Measurements from ENCODE around the gene PAPLN. TPM values are rescaled to one million over a fixed set of nuclear protein-coding genes. Genes with fewer than 3 reads are reported as not detected.

PAPLN gene
- total and polyA plus RNA-seq, 4 experiments from 2014 or later, result 0.11 to 0.50 (median 0.25) TPM

DNA sequence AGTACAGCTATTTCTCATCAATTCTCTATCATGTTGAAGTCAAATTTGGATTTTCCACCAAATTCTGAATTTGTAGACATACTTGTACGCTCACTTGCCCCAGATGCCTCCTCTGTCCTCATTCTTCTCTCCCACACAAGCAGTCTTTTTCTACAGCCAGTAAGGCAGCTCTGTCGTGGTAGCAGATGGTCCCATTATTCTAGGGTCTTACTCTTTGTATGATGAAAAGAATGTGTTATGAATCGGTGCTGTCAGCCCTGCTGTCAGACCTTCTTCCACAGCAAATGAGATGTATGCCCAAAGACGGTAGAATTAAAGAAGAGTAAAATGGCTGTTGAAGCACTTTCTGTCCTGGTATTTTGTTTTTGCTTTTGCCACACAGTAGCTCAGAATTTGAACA is 17.2 kb upstream of the PAPLN start:
- Mint-ChIP-seq H3K27me3 (no peaks in the 10 kb centered on the region), H3K9me3 (no peaks in the 10 kb centered on the region), H3K27ac (peak overlapping the region in 1 of 7 donors; percentile 22), H3K4me1 (peaks cover 0 to 7% (median 2%) of the 10 kb centered on the region in 4 donors), H3K4me3 (no peak overlapping the region), H3K36me3 (peaks cover 74 to 80% of the 10 kb centered on the region in 2 donors)
- H3K4me3 ChIP-seq (ENCODE audit: low read length in 2 of 2), result no peak overlapping the region
- no peaks in the 10 kb centered on the region for H3K9me3 ChIP-seq (ENCODE audit: control insufficient read depth in 1 of 2, low read length in 2 of 2)
- DNase-seq, result no peak
- no peaks in the 10 kb centered on the region for H3K27me3 ChIP-seq (ENCODE audit: insufficient read depth, low read length)
- H3K27ac ChIP-seq (ENCODE audit: low read depth, low read length), result no peak overlapping the region
- H3K4me1 ChIP-seq (ENCODE audit: insufficient read depth, low read length), result no peaks in the 10 kb centered on the region
- intact Hi-C loops (cut with micrococcal nuclease), result no loop called here
- CTCF ChIA-PET (ENCODE audit: partially characterized antibody), result no interaction called here
- H3K36me3 ChIP-seq (ENCODE audit: insufficient read depth, low read length), result peaks cover 26% of the 10 kb centered on the region
- POLR2A ChIA-PET (ENCODE audit: partially characterized antibody), result no interaction called here

DNA sequence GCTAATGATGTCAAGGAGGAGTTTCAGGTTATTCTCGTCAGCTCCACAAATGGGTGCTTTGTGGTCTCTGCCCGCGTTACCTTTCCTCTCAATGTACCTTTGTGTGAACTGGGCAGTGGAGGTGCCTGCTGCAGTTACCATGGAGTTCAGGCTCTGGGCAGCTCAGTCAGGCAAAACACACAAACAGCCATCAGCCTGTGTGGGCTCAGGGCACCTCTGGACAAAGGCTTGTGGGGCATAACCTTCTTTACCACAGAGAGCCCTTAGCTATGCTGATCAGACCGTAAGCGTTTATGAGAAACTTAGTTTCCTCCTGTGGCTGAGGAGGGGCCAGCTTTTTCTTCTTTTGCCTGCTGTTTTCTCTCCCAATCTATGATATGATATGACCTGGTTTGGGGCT is 16.7 kb upstream of the PAPLN start:
- H3K27ac Mint-ChIP-seq, result peak overlapping the region in 1 of 7 donors; percentile 11
- H3K36me3 Mint-ChIP-seq, result peaks cover 76 to 80% of the 10 kb centered on the region in 2 donors
- no peak overlapping the region for H3K4me3 Mint-ChIP-seq
- intact Hi-C loops (cut with micrococcal nuclease), result no loop called here
- Histone ChIP-seq H3K4me3 (ENCODE audit: low read length in 2 of 2) (no peak overlapping the region), H3K4me1 (ENCODE audit: insufficient read depth, low read length) (no peaks in the 10 kb centered on the region), H3K36me3 (ENCODE audit: insufficient read depth, low read length) (peaks cover 26% of the 10 kb centered on the region), H3K27ac (ENCODE audit: low read depth, low read length) (no peak overlapping the region), H3K9me3 (ENCODE audit: control insufficient read depth in 1 of 2, low read length in 2 of 2) (no peaks in the 10 kb centered on the region), H3K27me3 (ENCODE audit: insufficient read depth, low read length) (no peaks in the 10 kb centered on the region)
- no peaks in the 10 kb centered on the region for H3K27me3 Mint-ChIP-seq
- no peaks in the 10 kb centered on the region for H3K9me3 Mint-ChIP-seq
- ChIA-PET CTCF (ENCODE audit: partially characterized antibody) (no interaction called here), POLR2A (ENCODE audit: partially characterized antibody) (no interaction called here)
- DNase-seq, result no peak
- peaks cover 0 to 7% (median 2%) of the 10 kb centered on the region in 4 donors for H3K4me1 Mint-ChIP-seq

DNA sequence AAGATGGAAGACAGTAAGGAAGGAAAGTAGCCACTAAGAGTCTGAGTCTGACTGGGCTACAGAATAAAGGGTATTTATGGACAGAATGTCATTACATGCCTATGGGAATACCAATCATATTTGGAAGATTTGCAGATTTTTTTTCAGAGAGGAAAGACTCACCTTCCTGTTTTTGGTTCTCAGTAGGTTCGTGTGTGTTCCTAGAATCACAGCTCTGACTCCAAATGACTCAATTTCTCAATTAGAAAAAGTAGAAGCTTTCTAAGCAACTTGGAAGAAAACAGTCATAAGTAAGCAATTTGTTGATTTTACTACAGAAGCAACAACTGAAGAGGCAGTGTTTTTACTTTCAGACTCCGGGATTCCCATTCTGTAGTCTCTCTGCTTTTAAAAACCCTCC is 15.4 kb upstream of the PAPLN start:
- no peaks in the 10 kb centered on the region for H3K27me3 Mint-ChIP-seq
- no peak for DNase-seq

DNA sequence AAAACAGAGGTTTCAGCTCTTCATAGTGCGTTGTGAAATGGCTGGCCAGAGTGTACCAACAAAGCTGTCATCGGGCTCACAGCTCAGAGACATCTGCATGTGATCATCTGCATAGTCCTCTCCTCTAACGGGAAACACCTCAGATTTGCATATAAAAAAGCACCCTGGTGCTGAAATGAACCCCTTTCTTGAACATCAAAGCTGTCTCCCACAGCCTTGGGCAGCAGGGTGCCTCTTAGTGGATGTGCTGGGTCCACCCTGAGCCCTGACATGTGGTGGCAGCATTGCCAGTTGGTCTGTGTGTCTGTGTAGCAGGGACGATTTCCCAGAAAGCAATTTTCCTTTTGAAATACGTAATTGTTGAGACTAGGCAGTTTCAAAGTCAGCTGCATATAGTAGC is 14.3 kb upstream of the PAPLN start:
- intact Hi-C loops (cut with micrococcal nuclease), result no loop called here
- H3K4me1 Mint-ChIP-seq, result peaks cover 0 to 7% (median 2%) of the 10 kb centered on the region in 4 donors
- DNase-seq, result no peak
- no peaks in the 10 kb centered on the region for H3K9me3 ChIP-seq (ENCODE audit: control insufficient read depth in 1 of 2, low read length in 2 of 2)
- H3K27me3 Mint-ChIP-seq, result no peaks in the 10 kb centered on the region
- H3K4me1 ChIP-seq (ENCODE audit: insufficient read depth, low read length), result no peaks in the 10 kb centered on the region
- no peak overlapping the region for H3K4me3 ChIP-seq (ENCODE audit: low read length in 2 of 2)
- no peaks in the 10 kb centered on the region for H3K27me3 ChIP-seq (ENCODE audit: insufficient read depth, low read length)
- H3K36me3 ChIP-seq (ENCODE audit: insufficient read depth, low read length), result peaks cover 18% of the 10 kb centered on the region
- peaks cover 0 to under 1% (median 0%) of the 10 kb centered on the region in 8 donors for H3K9me3 Mint-ChIP-seq
- POLR2A ChIA-PET (ENCODE audit: partially characterized antibody), result interaction anchor here (0.6 kb wide), 1 partner anchor 664 kb away, joined by 3 read pairs; the partner anchor contains the start of gene ZNF410
- H3K27ac Mint-ChIP-seq, result peak overlapping the region in 6 of 7 donors; percentile 36 to 77 (median 64)
- H3K27ac ChIP-seq (ENCODE audit: low read depth, low read length), result no peak overlapping the region
- no peak overlapping the region for H3K4me3 Mint-ChIP-seq
- CTCF ChIA-PET (ENCODE audit: partially characterized antibody), result interaction anchor here (1.7 kb wide), 1 partner anchor 12 kb away, joined by 4 read pairs; no protein-coding TSS in a partner anchor
- H3K36me3 Mint-ChIP-seq, result peaks cover 68 to 74% of the 10 kb centered on the region in 2 donors

More for the DNA sequence above, 15.4 kb upstream of the PAPLN start:
- intact Hi-C loops (cut with micrococcal nuclease), result no loop called here
- Histone ChIP-seq H3K36me3 (ENCODE audit: insufficient read depth, low read length) (peaks cover 26% of the 10 kb centered on the region), H3K4me3 (ENCODE audit: low read length in 2 of 2) (no peak overlapping the region), H3K27ac (ENCODE audit: low read depth, low read length) (no peak overlapping the region), H3K4me1 (ENCODE audit: insufficient read depth, low read length) (no peaks in the 10 kb centered on the region), H3K9me3 (ENCODE audit: control insufficient read depth in 1 of 2, low read length in 2 of 2) (no peaks in the 10 kb centered on the region), H3K27me3 (ENCODE audit: insufficient read depth, low read length) (no peaks in the 10 kb centered on the region)
- Mint-ChIP-seq H3K27ac (peak overlapping the region in 1 of 7 donors; percentile 50), H3K9me3 (no peaks in the 10 kb centered on the region), H3K36me3 (peaks cover 75% of the 10 kb centered on the region in 2 donors), H3K4me1 (peaks cover 0 to 7% (median 2%) of the 10 kb centered on the region in 4 donors), H3K4me3 (no peak overlapping the region)
- CTCF ChIA-PET (ENCODE audit: partially characterized antibody), result interaction anchor here (1.7 kb wide), 1 partner anchor 10 kb away, joined by 4 read pairs; no protein-coding TSS in a partner anchor
- POLR2A ChIA-PET (ENCODE audit: partially characterized antibody), result no interaction called here

DNA sequence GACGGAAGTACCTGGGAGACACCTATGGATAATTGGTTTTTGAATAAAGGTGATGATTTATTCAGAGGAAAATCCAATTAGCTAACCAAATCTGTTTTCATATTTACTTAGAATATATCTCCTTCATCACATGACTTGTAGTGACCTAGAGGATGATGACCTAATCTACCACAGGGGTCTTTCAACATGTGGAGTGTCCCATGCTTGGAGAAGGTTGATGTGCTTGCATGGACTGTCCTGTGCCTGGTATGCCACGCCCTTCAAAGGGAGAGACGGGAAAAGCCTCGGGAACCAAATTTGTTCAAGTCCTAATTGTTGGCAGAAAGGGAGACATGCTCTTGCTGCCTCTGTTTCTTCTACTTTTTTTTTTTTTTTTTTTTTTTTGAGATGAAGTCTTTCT is 11.8 kb upstream of the PAPLN start:
- no peaks in the 10 kb centered on the region for H3K27me3 ChIP-seq (ENCODE audit: insufficient read depth, low read length)
- Mint-ChIP-seq H3K36me3 (peaks cover 53 to 60% of the 10 kb centered on the region in 2 donors), H3K27me3 (no peaks in the 10 kb centered on the region), H3K4me1 (peaks cover 0 to 7% (median 2%) of the 10 kb centered on the region in 4 donors), H3K4me3 (no peak overlapping the region), H3K9me3 (peaks cover 0 to 2% (median 0%) of the 10 kb centered on the region in 8 donors), H3K27ac (no peak overlapping the region)
- H3K9me3 ChIP-seq (ENCODE audit: control insufficient read depth in 1 of 2, low read length in 2 of 2), result no peaks in the 10 kb centered on the region
- H3K27ac ChIP-seq (ENCODE audit: low read depth, low read length), result no peak overlapping the region
- no peak overlapping the region for H3K4me3 ChIP-seq (ENCODE audit: low read length in 2 of 2)
- ChIA-PET POLR2A (ENCODE audit: partially characterized antibody) (no interaction called here), CTCF (ENCODE audit: partially characterized antibody) (no interaction called here)
- DNase-seq, result no peak
- H3K4me1 ChIP-seq (ENCODE audit: insufficient read depth, low read length), result no peaks in the 10 kb centered on the region
- no peaks in the 10 kb centered on the region for H3K36me3 ChIP-seq (ENCODE audit: insufficient read depth, low read length)
- intact Hi-C loops (cut with micrococcal nuclease), result no loop called here

DNA sequence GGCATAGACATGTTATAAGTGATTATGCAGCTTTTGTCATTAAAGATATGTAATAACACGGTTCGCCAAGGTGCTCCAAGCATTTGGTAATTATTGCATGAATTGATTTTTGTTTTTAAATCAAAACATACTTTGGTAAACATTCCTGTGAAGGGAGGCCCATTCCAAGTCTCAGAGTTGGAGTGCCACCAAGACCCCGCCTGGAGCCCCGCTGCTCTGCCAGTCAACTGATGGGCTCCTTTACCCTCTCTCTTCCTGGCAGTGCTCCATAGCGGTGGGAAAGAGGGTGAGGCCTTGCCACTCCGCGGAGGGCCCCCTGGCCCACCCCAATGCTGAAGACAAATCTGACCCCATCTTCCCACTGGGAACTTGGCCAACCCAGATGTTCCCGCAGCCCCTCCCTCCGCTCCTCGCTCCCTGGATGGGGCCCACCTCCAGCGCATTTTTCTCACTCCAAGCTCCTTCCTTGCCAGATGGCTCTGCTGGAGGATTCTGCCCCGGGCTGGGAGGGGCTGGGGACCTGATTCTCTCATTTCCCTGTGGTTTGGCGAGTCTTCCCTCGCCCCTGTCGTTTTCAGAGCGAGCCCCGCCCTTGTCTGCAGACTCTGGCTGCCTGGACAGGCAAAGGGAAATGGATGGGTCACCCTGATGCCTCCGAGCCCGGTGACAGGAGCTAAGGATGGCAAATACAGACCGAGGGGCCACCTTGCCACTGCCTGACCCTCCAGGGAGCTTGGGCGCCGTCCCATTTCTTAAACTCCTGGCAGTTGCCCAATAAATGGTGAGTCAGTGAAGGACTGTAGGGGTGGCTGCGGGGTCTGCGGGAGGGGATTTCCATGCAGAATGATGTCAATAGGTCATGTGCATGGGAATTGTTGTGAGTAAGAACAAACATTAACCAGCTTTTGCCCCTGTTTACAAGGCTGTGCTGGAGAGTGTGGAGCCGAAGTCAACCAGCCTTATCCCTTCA is 9.2 kb upstream of the PAPLN start:
- Mint-ChIP-seq H3K4me1 (peaks cover 0 to 2% (median 0%) of the 10 kb centered on the region in 4 donors), H3K27me3 (peaks cover 2% of the 10 kb centered on the region in 2 donors), H3K9me3 (peaks cover 0 to 2% (median 0%) of the 10 kb centered on the region in 8 donors), H3K36me3 (peaks cover 30 to 36% of the 10 kb centered on the region in 2 donors), H3K4me3 (no peak overlapping the region), H3K27ac (peak overlapping the region in 1 of 7 donors; percentile 10)
- Histone ChIP-seq H3K27me3 (ENCODE audit: insufficient read depth, low read length) (peaks cover 3% of the 10 kb centered on the region), H3K9me3 (ENCODE audit: control insufficient read depth in 1 of 2, low read length in 2 of 2) (no peaks in the 10 kb centered on the region), H3K36me3 (ENCODE audit: insufficient read depth, low read length) (no peaks in the 10 kb centered on the region), H3K4me1 (ENCODE audit: insufficient read depth, low read length) (no peaks in the 10 kb centered on the region), H3K27ac (ENCODE audit: low read depth, low read length) (no peak overlapping the region), H3K4me3 (ENCODE audit: low read length in 2 of 2) (no peak overlapping the region)
- no peak for DNase-seq
- intact Hi-C loops (cut with micrococcal nuclease), result no loop called here
- ChIA-PET POLR2A (ENCODE audit: partially characterized antibody) (no interaction called here), CTCF (ENCODE audit: partially characterized antibody) (no interaction called here)

DNA sequence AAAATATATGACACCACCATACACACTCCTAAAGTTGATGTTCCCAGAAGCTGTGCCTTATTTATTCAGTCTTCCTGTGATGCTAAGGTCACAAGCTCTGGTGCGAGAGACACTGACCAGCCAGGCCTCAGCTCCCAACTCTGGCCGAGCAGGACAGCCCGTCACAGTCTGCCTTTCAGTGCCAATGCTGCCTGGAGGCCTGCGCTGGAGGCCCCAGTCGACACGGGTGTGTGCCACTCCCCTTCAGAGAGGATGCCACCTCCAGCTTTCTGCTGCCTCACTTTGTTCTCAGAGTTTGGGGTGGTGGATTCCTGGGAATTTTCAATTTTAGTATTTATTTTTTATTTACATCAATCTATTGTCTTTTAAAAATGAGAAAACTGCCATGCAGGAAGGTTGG is 7.3 kb upstream of the PAPLN start:
- Histone ChIP-seq H3K27ac (ENCODE audit: low read depth, low read length) (no peak overlapping the region), H3K9me3 (ENCODE audit: control insufficient read depth in 1 of 2, low read length in 2 of 2) (no peaks in the 10 kb centered on the region), H3K27me3 (ENCODE audit: insufficient read depth, low read length) (peaks cover 3% of the 10 kb centered on the region), H3K36me3 (ENCODE audit: insufficient read depth, low read length) (no peaks in the 10 kb centered on the region), H3K4me3 (ENCODE audit: low read length in 2 of 2) (no peak overlapping the region), H3K4me1 (ENCODE audit: insufficient read depth, low read length) (no peaks in the 10 kb centered on the region)
- Mint-ChIP-seq H3K36me3 (peaks cover 16 to 28% of the 10 kb centered on the region in 2 donors), H3K27ac (no peak overlapping the region), H3K27me3 (peaks cover 9 to 13% of the 10 kb centered on the region in 2 donors), H3K4me1 (peaks cover 0 to 4% (median 0%) of the 10 kb centered on the region in 4 donors), H3K4me3 (no peak overlapping the region), H3K9me3 (peaks cover 0 to 2% (median 0%) of the 10 kb centered on the region in 8 donors)
- ChIA-PET POLR2A (ENCODE audit: partially characterized antibody) (no interaction called here), CTCF (ENCODE audit: partially characterized antibody) (no interaction called here)
- DNase-seq, result no peak
- intact Hi-C loops (cut with micrococcal nuclease), result no loop called here
